Activated CD8-positive, alpha-beta T cell treated with anti-CD3 and anti-CD28 coated beads, Interleukin-2, amount 10 ng/mL, durations not matched to agents 7 days and 5 days (primary cell): Measurements from ENCODE around the gene MYPN. TPM values are rescaled to one million over a fixed set of nuclear protein-coding genes. Genes with fewer than 3 reads are reported as not detected.
"Not testable (repeated sequence)": the region's sequence is repeated elsewhere in the genome, so short reads cannot be mapped to it uniquely, and the experiment has no call there.

Experiments
- ATAC-seq: fragments of 150-1000 bp; cut with Tn5 transposase; one replicate; pipeline ENCODE4 v1.10.0; 2021; ENCODE audit warnings: moderate library complexity
- CTCF ChIA-PET: fragments of 350-600 bp; sonication (Branson Sonifier 250); formaldehyde crosslinking; loops from one replicate; lab custom pipeline; 2021; ENCODE audit warnings: antibody characterized with exemption; lab: Charles Lee
- POLR2A ChIA-PET: fragments of 350-600 bp; sonication (Branson Sonifier 250); formaldehyde crosslinking; loops from one replicate; lab custom pipeline; 2021; ENCODE audit warnings: antibody characterized with exemption; lab: Charles Lee
- DNase-seq: peaks from one replicate; pipeline ENCODE4 v3.0.0-alpha.2; 2020
- H3K27ac Mint-ChIP-seq: one replicate; pipeline ENCODE4 v1.8.0; 2021; ENCODE audit warnings: mild to moderate bottlenecking, mixed read lengths
- H3K27me3 Mint-ChIP-seq: one replicate; pipeline ENCODE4 v1.8.0; 2021; ENCODE audit warnings: low read depth, mixed read lengths
- H3K36me3 Mint-ChIP-seq: one replicate; pipeline ENCODE4 v1.8.0; 2021; ENCODE audit warnings: low read depth, mixed read lengths
- H3K4me1 Mint-ChIP-seq: one replicate; pipeline ENCODE4 v1.8.0; 2021; ENCODE audit warnings: low read depth, mixed read lengths
- H3K4me3 Mint-ChIP-seq: one replicate; pipeline ENCODE4 v1.8.0; 2021; ENCODE audit warnings: mild to moderate bottlenecking, mixed read lengths
- H3K9me3 Mint-ChIP-seq: one replicate; pipeline ENCODE4 v1.8.0; 2022; ENCODE audit warnings: mixed read lengths; ENCODE audit not compliant: insufficient read depth
- total RNA-seq, 2 experiments: library from RNA; stranded (reverse); gene quantifications; one replicate each; pipeline ENCODE4 v1.2.3, GENCODE V29; 2021

Gene MYPN
- not detected for total RNA-seq

- no peaks in the 10 kb centered on the region for H3K9me3 Mint-ChIP-seq
- ChIA-PET CTCF (no interaction called here), POLR2A (no interaction called here)
- no peaks in the 10 kb centered on the region for H3K4me1 Mint-ChIP-seq
- H3K36me3 Mint-ChIP-seq, result no peaks in the 10 kb centered on the region
- H3K4me3 Mint-ChIP-seq, result no peak within 1 kb of the TSS
- peaks cover 9% of the 10 kb centered on the region for H3K27me3 Mint-ChIP-seq
- H3K27ac Mint-ChIP-seq, result no peak within 1 kb of the TSS
- DNase-seq (no peak), ATAC-seq (no peak)
Measured at GRCh38 chr10:68109331-68109730, at the start of gene MYPN. Gene MYPN, plus strand, starts transcription at chr10:68109488. Its CDS starts 11,951 bp downstream, at chr10:68121439.

GRCh38 chr10:68067029-68067428 lies 42.3 kb upstream of the MYPN start:
- H3K36me3 Mint-ChIP-seq, result peaks cover 41% of the 10 kb centered on the region

GRCh38 chr10:68067508-68067907 lies 41.8 kb upstream of the MYPN start:
- ChIA-PET CTCF (interaction anchor here (1.0 to 1.6 kb wide), 2 partner anchors 14 to 212 kb away, joined by 3 to 4 read pairs; no protein-coding TSS in a partner anchor), POLR2A (no interaction called here)
- peaks cover 40% of the 10 kb centered on the region for H3K36me3 Mint-ChIP-seq
- H3K27ac Mint-ChIP-seq, result no peak overlapping the region
- H3K4me3 Mint-ChIP-seq, result no peak overlapping the region
- H3K4me1 Mint-ChIP-seq, result peaks cover 26% of the 10 kb centered on the region
- no peaks in the 10 kb centered on the region for H3K27me3 Mint-ChIP-seq
- no peaks in the 10 kb centered on the region for H3K9me3 Mint-ChIP-seq
- no peak for DNase-seq
- ATAC-seq, result no peak

More at GRCh38 chr10:68067029-68067428, 42.3 kb upstream of the MYPN start:
- ATAC-seq (no peak), DNase-seq (no peak)
- Mint-ChIP-seq H3K9me3 (no peaks in the 10 kb centered on the region), H3K4me3 (no peak overlapping the region), H3K27ac (no peak overlapping the region), H3K27me3 (no peaks in the 10 kb centered on the region), H3K4me1 (peaks cover 22% of the 10 kb centered on the region)
- POLR2A ChIA-PET, result no interaction called here
- CTCF ChIA-PET, result no interaction called here

DNA sequence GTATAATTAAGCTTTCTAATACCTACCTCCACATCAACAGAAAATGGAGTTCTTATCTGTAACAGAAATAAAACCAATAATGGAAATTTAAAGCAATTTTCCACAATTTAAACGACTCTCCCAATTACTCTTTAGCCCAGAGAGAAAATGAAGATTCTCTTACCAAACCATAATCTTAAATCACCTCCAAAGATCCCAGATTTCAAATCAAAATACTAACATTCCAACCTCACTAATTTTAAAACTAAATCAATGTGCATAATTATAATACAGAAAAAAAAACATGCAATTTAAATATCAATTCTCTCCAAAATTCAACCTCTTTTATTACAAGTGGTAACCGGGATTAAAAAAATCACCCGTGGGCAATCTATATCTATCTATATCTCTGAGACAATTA lies 35.7 kb upstream of the MYPN start:
- H3K27me3 Mint-ChIP-seq, result no peaks in the 10 kb centered on the region
- no peaks in the 10 kb centered on the region for H3K9me3 Mint-ChIP-seq
- peak overlapping the region; percentile 96 for H3K4me3 Mint-ChIP-seq
- peaks cover 31% of the 10 kb centered on the region for H3K36me3 Mint-ChIP-seq
- peak overlapping the region; percentile 93 for H3K27ac Mint-ChIP-seq
- POLR2A ChIA-PET, result no interaction called here
- CTCF ChIA-PET, result interaction anchor here (1.5 kb wide), 1 partner anchor 218 kb away, joined by 3 read pairs; no protein-coding TSS in a partner anchor
- peaks cover 52% of the 10 kb centered on the region for H3K4me1 Mint-ChIP-seq
- ATAC-seq (no peak), DNase-seq (no peak)

- ATAC-seq (no peak), DNase-seq (no peak)
- peak overlapping the region; percentile 93 for H3K27ac Mint-ChIP-seq
- ChIA-PET POLR2A (interaction anchor here (0.6 to 0.8 kb wide), 3 partner anchors 17 to 258 kb away, joined by 3 to 6 read pairs (median 3); partner anchors contain the start of gene HNRNPH3), CTCF (interaction anchor here (1.5 kb wide), 1 partner anchor 219 kb away, joined by 3 read pairs; no protein-coding TSS in a partner anchor)
- peak overlapping the region; percentile 96 for H3K4me3 Mint-ChIP-seq
- H3K9me3 Mint-ChIP-seq, result no peaks in the 10 kb centered on the region
- H3K4me1 Mint-ChIP-seq, result peaks cover 51% of the 10 kb centered on the region
- H3K36me3 Mint-ChIP-seq, result peaks cover 29% of the 10 kb centered on the region
- no peaks in the 10 kb centered on the region for H3K27me3 Mint-ChIP-seq
Measured at GRCh38 chr10:68074031-68074774, 35.1 kb upstream of the MYPN start.

- peak within 1 kb of the TSS; percentile 93 for H3K27ac Mint-ChIP-seq
- peaks cover 29% of the 10 kb centered on the region for H3K36me3 Mint-ChIP-seq
- ChIA-PET POLR2A (interaction anchor here (0.6 to 0.8 kb wide), 3 partner anchors 18 to 257 kb away, joined by 3 to 6 read pairs (median 3); partner anchors contain the start of gene HNRNPH3), CTCF (no interaction called here)
- DNase-seq (peak; percentile 92), ATAC-seq (peak; percentile 90)
- H3K9me3 Mint-ChIP-seq, result no peaks in the 10 kb centered on the region
- no peaks in the 10 kb centered on the region for H3K27me3 Mint-ChIP-seq
- peaks cover 45% of the 10 kb centered on the region for H3K4me1 Mint-ChIP-seq
- peak within 1 kb of the TSS; percentile 96 for H3K4me3 Mint-ChIP-seq
Measured at GRCh38 chr10:68074775-68075549, 34.3 kb upstream of the MYPN start, which contains the start of gene HERC4. Gene HERC4, minus strand, starts transcription at chr10:68075283. Its CDS starts 2,175 bp downstream, at chr10:68073108.

DNA sequence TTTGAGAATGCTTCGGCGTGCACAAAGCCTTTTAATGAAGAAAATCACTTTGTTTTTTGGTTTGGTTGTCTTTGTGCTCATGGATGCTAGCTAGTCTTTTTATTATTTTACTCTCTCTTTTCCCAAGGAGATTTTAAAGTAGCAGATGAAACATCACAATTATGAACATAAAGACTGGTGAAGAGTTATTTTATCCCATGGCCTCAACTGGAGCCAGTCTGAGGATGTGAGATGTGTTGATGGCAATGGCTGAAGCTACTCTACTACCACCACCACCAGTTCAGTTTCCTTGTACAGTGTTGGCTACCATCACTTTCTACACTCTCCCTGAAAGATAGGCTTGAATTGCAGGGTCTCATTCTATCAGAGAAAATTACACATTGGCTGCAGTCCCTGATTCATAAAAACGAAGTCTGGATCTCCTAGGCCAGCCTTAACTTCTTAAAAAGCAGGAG lies 33.7 kb upstream of the MYPN start:
- DNase-seq (no peak), ATAC-seq (no peak)
- H3K27me3 Mint-ChIP-seq, result peaks cover 1% of the 10 kb centered on the region
- peak overlapping the region; percentile 84 for H3K27ac Mint-ChIP-seq
- peaks cover 44% of the 10 kb centered on the region for H3K4me1 Mint-ChIP-seq
- CTCF ChIA-PET, result no interaction called here
- peak overlapping the region; percentile 96 for H3K4me3 Mint-ChIP-seq
- no peaks in the 10 kb centered on the region for H3K9me3 Mint-ChIP-seq
- peaks cover 29% of the 10 kb centered on the region for H3K36me3 Mint-ChIP-seq
- POLR2A ChIA-PET, result interaction anchor here (0.6 kb wide), 1 partner anchor 18 kb away, joined by 3 read pairs; no protein-coding TSS in a partner anchor

GRCh38 chr10:68076081-68076480 lies 33.2 kb upstream of the MYPN start:
- Mint-ChIP-seq H3K36me3 (peaks cover 24% of the 10 kb centered on the region), H3K4me1 (peaks cover 39% of the 10 kb centered on the region)
- H3K4me3 Mint-ChIP-seq, POLR2A ChIA-PET, CTCF ChIA-PET, H3K27ac Mint-ChIP-seq, H3K9me3 Mint-ChIP-seq, DNase-seq, H3K27me3 Mint-ChIP-seq, ATAC-seq: not testable (repeated sequence)

GRCh38 chr10:68077026-68077425 lies 32.3 kb upstream of the MYPN start:
- Mint-ChIP-seq H3K4me3 (no peak overlapping the region), H3K27ac (no peak overlapping the region), H3K9me3 (no peaks in the 10 kb centered on the region), H3K36me3 (peaks cover 15% of the 10 kb centered on the region), H3K27me3 (peaks cover 10% of the 10 kb centered on the region), H3K4me1 (peaks cover 30% of the 10 kb centered on the region)
- ATAC-seq (no peak), DNase-seq (no peak)
- ChIA-PET CTCF (interaction anchor here (1.0 kb wide), 1 partner anchor 13 kb away, joined by 3 read pairs; no protein-coding TSS in a partner anchor), POLR2A (no interaction called here)

DNA sequence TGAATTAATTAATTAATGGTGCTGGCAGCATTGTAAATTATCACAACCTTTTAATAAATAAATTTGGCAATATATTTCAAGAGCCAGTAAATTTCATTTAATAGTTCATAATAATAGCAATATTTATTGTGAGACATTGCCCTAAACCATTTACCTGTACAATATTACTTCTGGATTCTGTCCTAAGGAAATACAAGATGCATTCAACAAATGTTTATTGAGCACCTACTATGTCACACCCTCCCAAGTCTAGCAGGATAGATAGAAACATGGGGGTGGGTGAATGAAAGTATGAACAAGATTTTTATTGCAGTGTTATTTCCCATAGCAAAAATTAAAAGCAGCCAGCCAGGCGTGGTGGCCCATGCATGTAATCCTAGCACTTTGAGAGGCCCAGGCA lies 29.9 kb upstream of the MYPN start:
- ChIA-PET CTCF (no interaction called here), POLR2A (no interaction called here)
- DNase-seq (no peak), ATAC-seq (no peak)
- Mint-ChIP-seq H3K4me3 (no peak overlapping the region), H3K36me3 (peaks cover 1% of the 10 kb centered on the region), H3K27ac (no peak overlapping the region), H3K9me3 (no peaks in the 10 kb centered on the region), H3K4me1 (peaks cover 18% of the 10 kb centered on the region), H3K27me3 (peaks cover 16% of the 10 kb centered on the region)

GRCh38 chr10:68080853-68081431 lies 28.3 kb upstream of the MYPN start:
- no peaks in the 10 kb centered on the region for H3K9me3 Mint-ChIP-seq
- ChIA-PET POLR2A (no interaction called here), CTCF (no interaction called here)
- no peak overlapping the region for H3K4me3 Mint-ChIP-seq
- H3K36me3 Mint-ChIP-seq, result no peaks in the 10 kb centered on the region
- no peak for DNase-seq
- no peak for ATAC-seq
- peaks cover 16% of the 10 kb centered on the region for H3K27me3 Mint-ChIP-seq
- H3K27ac Mint-ChIP-seq, result no peak overlapping the region
- H3K4me1 Mint-ChIP-seq, result peaks cover 12% of the 10 kb centered on the region
